HG02678 (cell line): ENCODE results near the gene PDGFA.

ENCODE experiments used
- ATAC-seq: cut with Tn5 transposase; IDR thresholded peaks from one replicate; pipeline ENCODE4 v1.9.1; 2021; ENCODE audit warnings: mild to moderate bottlenecking, moderate library complexity; ENCODE audit not compliant: unreplicated experiment

Gene PDGFA

GRCh38 chr7:537911-538634 lies 18.4 kb upstream of the PDGFA start:
- no peak for ATAC-seq

GRCh38 chr7:536231-536630 lies 16.6 kb upstream of the PDGFA start:
- ATAC-seq, result no peak

GRCh38 chr7:534959-535358 lies 15.3 kb upstream of the PDGFA start:
- ATAC-seq, result no peak

- ATAC-seq, result no peak
These were observed 14.4 kb upstream of the PDGFA start for GRCh38 chr7:534075-534474.

GRCh38 chr7:533266-533665 lies 13.6 kb upstream of the PDGFA start:
- no peak for ATAC-seq

- no peak for ATAC-seq
These were observed 12.9 kb upstream of the PDGFA start for GRCh38 chr7:532379-533143.

- no peak for ATAC-seq
These were observed 12.1 kb upstream of the PDGFA start for GRCh38 chr7:531777-532176.

GRCh38 chr7:528451-528850 lies 8.8 kb upstream of the PDGFA start:
- no peak for ATAC-seq

GRCh38 chr7:527723-528122 lies 8.1 kb upstream of the PDGFA start:
- ATAC-seq, result no peak

GRCh38 chr7:526460-527034 lies 6.9 kb upstream of the PDGFA start:
- ATAC-seq, result no peak

- no peak for ATAC-seq
These were observed 6.1 kb upstream of the PDGFA start for GRCh38 chr7:525740-526139.

GRCh38 chr7:524800-525199 lies 5.2 kb upstream of the PDGFA start:
- ATAC-seq, result no peak

GRCh38 chr7:523347-524336 lies 4.0 kb upstream of the PDGFA start:
- ATAC-seq, result no peak

- no peak for ATAC-seq
These were observed 3.3 kb upstream of the PDGFA start for GRCh38 chr7:522951-523314.

GRCh38 chr7:522071-522950 lies 2.7 kb upstream of the PDGFA start:
- no peak for ATAC-seq

GRCh38 chr7:521221-522070 lies 1.8 kb upstream of the PDGFA start:
- no peak for ATAC-seq

GRCh38 chr7:520503-521161 lies 986 bp upstream of the PDGFA start:
- ATAC-seq, result no peak

- no peak for ATAC-seq
These were observed 789 bp downstream of the PDGFA start for GRCh38 chr7:518630-519483.
